HCT116 (cell line): ENCODE results near the gene NINJ2. TPM values are rescaled to one million over a fixed set of nuclear protein-coding genes. Genes with fewer than 3 reads are reported as not detected.

ENCODE experiments used
- ATAC-seq: fragments of 200-7000 bp; cut with Tn5 transposase; 2 replicates; pipeline ENCODE4 v1.9.1; 2020; ENCODE audit warnings: mild to moderate bottlenecking, moderate library complexity
- BruUV-seq: library from RNA; stranded (reverse); fragments of 400-500 nt; replicated peaks from 2 replicates; lab custom pipeline; 2021; lab: Mats Ljungman, UMichigan
- CTCF ChIA-PET: fragments of 300-600 bp; sonication (Branson Sonifier 250); formaldehyde crosslinking; loops from one replicate; lab custom pipeline; 2021; ENCODE audit warnings: antibody characterized with exemption; lab: Charles Lee
- POLR2A ChIA-PET: fragments of 300-600, 350-600 bp; sonication (Branson Sonifier 250); formaldehyde crosslinking; loops from one replicate; lab custom pipeline; 2021; ENCODE audit warnings: antibody characterized with exemption; lab: Charles Lee
- RAD21 ChIA-PET, 2 experiments: fragments of 300-600 bp; sonication (Branson Sonifier 250); formaldehyde crosslinking; loops; one replicate each; lab custom pipeline; 2023; ENCODE audit warnings: low total read pairs in 2 of 2; ENCODE audit not compliant: uncharacterized antibody in 2 of 2, unreplicated experiment in 2 of 2, low non-redundant PET in 1 of 2; lab: Charles Lee
- DNase-seq: peaks from one replicate; pipeline ENCODE4 v3.0.0-alpha.2; 2010; ENCODE audit warnings: low read depth, low spot score
- H2AFZ ChIP-seq: fragments of 200-600 bp; shearing (Covaris generic), sonication (generic); 2 replicates; pipeline ENCODE4 v1.6.1; 2017; ENCODE audit warnings: low read depth, mixed run types, mixed read lengths, antibody characterized with exemption, low read length; ENCODE audit not compliant: poor library complexity, severe bottlenecking
- H3K27ac ChIP-seq: 2 replicates; pipeline ENCODE4 v1.5.1; 2012; ENCODE audit warnings: low read depth, low read length
- H3K27me3 ChIP-seq: fragments of 200-600 bp; sonication (generic); 2 replicates; pipeline ENCODE4 v1.6.1; 2016; ENCODE audit warnings: mixed run types, low read length, mixed read lengths; ENCODE audit not compliant: insufficient read depth
- H3K36me3 ChIP-seq, 2 experiments: fragments of 200-500 bp in 1 of 2; fragments of 200-600 bp in 1 of 2; sonication (Bioruptor generic) in 1 of 2; sonication (generic) in 1 of 2; 2 replicates each; pipeline versions ENCODE4 v1.5.1 to v1.6.1; 2014 to 2016; ENCODE audit warnings: low read length in 2 of 2, inconsistent platforms in 1 of 2, mixed read lengths in 1 of 2, mixed run types in 1 of 2; ENCODE audit not compliant: insufficient read depth in 2 of 2, control insufficient read depth in 1 of 2
- H3K4me1 ChIP-seq, 2 experiments: fragments of 200-600 bp in 1 of 2; sonication (generic) in 1 of 2; 2 replicates each; pipeline versions ENCODE4 v1.5.1 to v1.6.1; 2012 to 2017; ENCODE audit warnings: low read length in 2 of 2, inconsistent platforms in 1 of 2, mild to moderate bottlenecking in 1 of 2, mixed read lengths in 1 of 2, mixed run types in 1 of 2, moderate library complexity in 1 of 2; ENCODE audit not compliant: insufficient read depth in 2 of 2, control insufficient read depth in 1 of 2
- H3K4me2 ChIP-seq: fragments of 200-600 bp; sonication (generic); 2 replicates; pipeline ENCODE4 v1.6.1; 2017; ENCODE audit warnings: mixed run types, low read length, mixed read lengths
- H3K4me3 ChIP-seq, 2 experiments: fragments of 200-600 bp in 1 of 2; sonication (generic) in 1 of 2; replicated peaks in 1 of 2; 2 replicates each; pipeline ENCODE4 v1.5.1; 2011 to 2016; ENCODE audit warnings: low read length in 2 of 2, control low read depth in 1 of 2, low read depth in 1 of 2, mild to moderate bottlenecking in 1 of 2, mixed read lengths in 1 of 2, mixed run types in 1 of 2
- H3K79me2 ChIP-seq: fragments of 200-600 bp; sonication (generic); 2 replicates; pipeline ENCODE4 v1.6.1; 2017; ENCODE audit warnings: mild to moderate bottlenecking, mixed run types, low read length, moderate library complexity, mixed read lengths; ENCODE audit not compliant: insufficient read depth
- H3K9ac ChIP-seq: fragments of 200-600 bp; sonication (generic); 2 replicates; pipeline ENCODE4 v1.6.1; 2016; ENCODE audit warnings: low read length, mixed read lengths
- H3K9me2 ChIP-seq: fragments of 200-600 bp; sonication (generic), shearing (Covaris generic); 2 replicates; pipeline ENCODE4 v1.6.1; 2017; ENCODE audit warnings: mixed run types, mild to moderate bottlenecking, moderate library complexity; ENCODE audit not compliant: insufficient read depth
- H3K9me3 ChIP-seq, 2 experiments: fragments of 200-500 bp in 1 of 2; fragments of 200-600 bp in 1 of 2; sonication (Bioruptor generic) in 1 of 2; sonication (generic) in 1 of 2; 2 replicates each; pipeline ENCODE4 v1.6.1; 2014 to 2017; ENCODE audit warnings: low read length in 2 of 2, mixed read lengths in 2 of 2, inconsistent platforms in 1 of 2, low read depth in 1 of 2, mild to moderate bottlenecking in 1 of 2, mixed run types in 1 of 2, moderate library complexity in 1 of 2; ENCODE audit not compliant: control insufficient read depth in 1 of 2, insufficient read depth in 1 of 2
- H4K20me1 ChIP-seq: fragments of 200-600 bp; sonication (generic), shearing (Covaris generic); 2 replicates; pipeline ENCODE4 v1.6.1; 2017; ENCODE audit warnings: mixed run types, mild to moderate bottlenecking, moderate library complexity; ENCODE audit not compliant: insufficient read depth
- CEBPB ChIP-seq: IDR thresholded peaks from 2 replicates; pipeline ENCODE4 v1.6.1; 2012; ENCODE audit warnings: low read depth
- EGR1 ChIP-seq: IDR thresholded peaks from 2 replicates; pipeline ENCODE4 v1.6.1; 2012; ENCODE audit warnings: low read depth
- EZH2 ChIP-seq: fragments of 200-600 bp; sonication (generic); IDR thresholded peaks from 2 replicates; pipeline ENCODE4 v1.6.1; 2017; ENCODE audit warnings: antibody characterized with exemption, mixed run types
- EZH2phosphoT487 ChIP-seq: fragments of 200-600 bp; IDR thresholded peaks from 2 replicates; pipeline ENCODE4 v1.6.1; 2018; ENCODE audit warnings: antibody characterized with exemption, borderline replicate concordance
- JUND ChIP-seq: IDR thresholded peaks from 2 replicates; pipeline ENCODE4 v1.6.1; 2012
- POLR2A ChIP-seq: IDR thresholded peaks from 2 replicates; pipeline ENCODE4 v1.7.0; 2011; ENCODE audit warnings: borderline replicate concordance; ENCODE audit not compliant: insufficient read depth, insufficient read length; ENCODE audit errors: extremely low read depth
- POLR2AphosphoS5 ChIP-seq: IDR thresholded peaks from 2 replicates; pipeline ENCODE4 v1.6.1; 2011; ENCODE audit warnings: mild to moderate bottlenecking, low read depth, low read length, moderate library complexity
- ZNF274 ChIP-seq: fragments of 200-500 bp; sonication (Bioruptor generic); IDR thresholded peaks from 2 replicates; pipeline ENCODE4 v1.6.1; 2014; ENCODE audit warnings: mild to moderate bottlenecking, low read depth, low read length, inconsistent platforms
- intact Hi-C: fragments of 100-400 bp; cut with micrococcal nuclease; formaldehyde crosslinking; loops from 2 replicates; pipeline ENCODE4 v1.10.0; 2022
- total RNA-seq: library from RNA; stranded (reverse); gene quantifications from one replicate; pipeline ENCODE4 v1.2.1, GENCODE V29; 2021; ENCODE audit not compliant: unreplicated experiment
- TF ChIP-seq, protein P1 (sequence below): IDR thresholded peaks from 2 replicates; pipeline ENCODE4 v1.6.1; 2012
- TF ChIP-seq, protein P2 (sequence below): IDR thresholded peaks from 2 replicates; pipeline ENCODE4 v1.6.1; 2011; ENCODE audit warnings: mild to moderate bottlenecking, low read length, moderate library complexity; ENCODE audit not compliant: insufficient replicate concordance; ENCODE audit errors: extremely low read depth
- TF ChIP-seq, protein P3 (sequence below): IDR thresholded peaks from 2 replicates; pipeline ENCODE4 v1.6.1; 2012; ENCODE audit warnings: low read depth

Gene NINJ2
- total RNA-seq, 1 experiment from 2014 or later, result not detected

DNA sequence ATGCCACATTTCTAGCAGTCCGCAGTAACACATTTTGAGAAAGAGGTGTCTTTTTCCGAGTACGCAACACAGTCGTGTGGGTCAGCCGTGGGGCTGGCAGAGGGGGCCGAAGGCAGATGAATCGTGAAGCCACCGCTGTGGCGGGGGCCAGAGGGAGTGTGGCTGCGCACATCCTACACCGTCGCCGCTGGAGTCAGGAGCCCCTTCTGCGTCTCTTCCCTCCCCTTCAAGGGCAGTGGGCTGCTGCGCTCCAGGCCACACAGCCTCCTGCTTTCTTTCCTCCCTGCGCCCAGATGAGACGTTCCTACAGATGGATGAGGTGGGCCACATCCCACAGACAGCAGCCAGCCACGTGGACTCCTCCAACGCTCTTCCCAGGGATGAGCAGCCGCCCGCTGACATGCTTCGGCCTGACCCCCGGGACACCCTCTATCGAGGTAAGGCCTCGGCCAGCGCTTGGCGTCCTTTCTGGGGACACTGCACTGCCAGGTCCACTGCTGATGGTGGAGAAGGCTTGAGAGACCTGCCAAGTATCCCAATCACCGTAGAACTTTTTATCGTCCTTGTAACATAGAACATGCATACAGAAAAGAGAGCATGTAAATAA is 113.7 kb downstream of the NINJ2 start:
- BruUV-seq, result no TSS peak
- H2AFZ ChIP-seq, result no peak overlapping the region
- H3K9me3 ChIP-seq, result no peaks in the 10 kb centered on the region
- ATAC-seq (no peak), DNase-seq (no peak)
- H3K4me3 ChIP-seq, result no peak overlapping the region
- H3K27me3 ChIP-seq, result no peaks in the 10 kb centered on the region
- H3K27ac ChIP-seq, result no peak overlapping the region
- ChIA-PET RAD21 (no interaction called here), POLR2A (no interaction called here), CTCF (no interaction called here)
- H4K20me1 ChIP-seq, result no peaks in the 10 kb centered on the region
- H3K79me2 ChIP-seq, result no peaks in the 10 kb centered on the region
- intact Hi-C loops, result no loop called here
- H3K9me2 ChIP-seq, result no peaks in the 10 kb centered on the region
- H3K9ac ChIP-seq, result no peak overlapping the region
- no peak overlapping the region for H3K4me2 ChIP-seq
- TF ChIP-seq EZH2phosphoT487 (no peak), JUND (no peak), EZH2 (no peak), CEBPB (no peak), ZNF274 (no peak), POLR2A (no peak), EGR1 (no peak), POLR2AphosphoS5 (no peak)
- TF ChIP-seq, protein P1, sequence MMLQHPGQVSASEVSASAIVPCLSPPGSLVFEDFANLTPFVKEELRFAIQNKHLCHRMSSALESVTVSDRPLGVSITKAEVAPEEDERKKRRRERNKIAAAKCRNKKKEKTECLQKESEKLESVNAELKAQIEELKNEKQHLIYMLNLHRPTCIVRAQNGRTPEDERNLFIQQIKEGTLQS, result no peak
- TF ChIP-seq, protein P2, sequence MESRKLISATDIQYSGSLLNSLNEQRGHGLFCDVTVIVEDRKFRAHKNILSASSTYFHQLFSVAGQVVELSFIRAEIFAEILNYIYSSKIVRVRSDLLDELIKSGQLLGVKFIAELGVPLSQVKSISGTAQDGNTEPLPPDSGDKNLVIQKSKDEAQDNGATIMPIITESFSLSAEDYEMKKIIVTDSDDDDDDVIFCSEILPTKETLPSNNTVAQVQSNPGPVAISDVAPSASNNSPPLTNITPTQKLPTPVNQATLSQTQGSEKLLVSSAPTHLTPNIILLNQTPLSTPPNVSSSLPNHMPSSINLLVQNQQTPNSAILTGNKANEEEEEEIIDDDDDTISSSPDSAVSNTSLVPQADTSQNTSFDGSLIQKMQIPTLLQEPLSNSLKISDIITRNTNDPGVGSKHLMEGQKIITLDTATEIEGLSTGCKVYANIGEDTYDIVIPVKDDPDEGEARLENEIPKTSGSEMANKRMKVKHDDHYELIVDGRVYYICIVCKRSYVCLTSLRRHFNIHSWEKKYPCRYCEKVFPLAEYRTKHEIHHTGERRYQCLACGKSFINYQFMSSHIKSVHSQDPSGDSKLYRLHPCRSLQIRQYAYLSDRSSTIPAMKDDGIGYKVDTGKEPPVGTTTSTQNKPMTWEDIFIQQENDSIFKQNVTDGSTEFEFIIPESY, result no peak
- TF ChIP-seq, protein P3, sequence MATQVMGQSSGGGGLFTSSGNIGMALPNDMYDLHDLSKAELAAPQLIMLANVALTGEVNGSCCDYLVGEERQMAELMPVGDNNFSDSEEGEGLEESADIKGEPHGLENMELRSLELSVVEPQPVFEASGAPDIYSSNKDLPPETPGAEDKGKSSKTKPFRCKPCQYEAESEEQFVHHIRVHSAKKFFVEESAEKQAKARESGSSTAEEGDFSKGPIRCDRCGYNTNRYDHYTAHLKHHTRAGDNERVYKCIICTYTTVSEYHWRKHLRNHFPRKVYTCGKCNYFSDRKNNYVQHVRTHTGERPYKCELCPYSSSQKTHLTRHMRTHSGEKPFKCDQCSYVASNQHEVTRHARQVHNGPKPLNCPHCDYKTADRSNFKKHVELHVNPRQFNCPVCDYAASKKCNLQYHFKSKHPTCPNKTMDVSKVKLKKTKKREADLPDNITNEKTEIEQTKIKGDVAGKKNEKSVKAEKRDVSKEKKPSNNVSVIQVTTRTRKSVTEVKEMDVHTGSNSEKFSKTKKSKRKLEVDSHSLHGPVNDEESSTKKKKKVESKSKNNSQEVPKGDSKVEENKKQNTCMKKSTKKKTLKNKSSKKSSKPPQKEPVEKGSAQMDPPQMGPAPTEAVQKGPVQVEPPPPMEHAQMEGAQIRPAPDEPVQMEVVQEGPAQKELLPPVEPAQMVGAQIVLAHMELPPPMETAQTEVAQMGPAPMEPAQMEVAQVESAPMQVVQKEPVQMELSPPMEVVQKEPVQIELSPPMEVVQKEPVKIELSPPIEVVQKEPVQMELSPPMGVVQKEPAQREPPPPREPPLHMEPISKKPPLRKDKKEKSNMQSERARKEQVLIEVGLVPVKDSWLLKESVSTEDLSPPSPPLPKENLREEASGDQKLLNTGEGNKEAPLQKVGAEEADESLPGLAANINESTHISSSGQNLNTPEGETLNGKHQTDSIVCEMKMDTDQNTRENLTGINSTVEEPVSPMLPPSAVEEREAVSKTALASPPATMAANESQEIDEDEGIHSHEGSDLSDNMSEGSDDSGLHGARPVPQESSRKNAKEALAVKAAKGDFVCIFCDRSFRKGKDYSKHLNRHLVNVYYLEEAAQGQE, result no peak
- TF ChIP-seq, all 23 proteins: peak for 0
- Histone ChIP-seq H3K36me3 (no peaks in the 10 kb centered on the region), H3K4me1 (peaks cover 0 to 4% of the 10 kb centered on the region in 2 experiments; a peak in 1 of 4 replicates)
